ENCODE results near the gene RBM38.

The RBM38 gene

GRCh38 chr20:57441510-57442154 is 50.4 kb downstream of the RBM38 start:
- TF ChIP-seq FOXP2 (optimal IDR thresholded peaks at IDR 0.05; ENCODE audit: control extremely low read depth, extremely low read length, insufficient read depth) = no peak
- TF ChIP-seq POLR2AphosphoS5 (IDR thresholded peaks at IDR 0.05; ENCODE audit: borderline replicate concordance, low read depth, low read length) = no peak
- TF ChIP-seq EZH2 (IDR thresholded peaks at IDR 0.05) = no peak
- Histone ChIP-seq H3K36me3 (ENCODE audit: insufficient read depth, low read length) (no peaks in the 10 kb centered on the region), H3K9ac (ENCODE audit: insufficient read length) (no peak overlapping the region), H3K9me3 (ENCODE audit: low read depth, low read length) (no peaks in the 10 kb centered on the region), H3K4me3 (no peak overlapping the region), H3K27ac (no peak overlapping the region)
- no peak for DNase-seq (ENCODE audit: low read depth, low spot score)

GRCh38 chr20:57442158-57442887 is 51.1 kb downstream of the RBM38 start:
- no peak overlapping the region for H3K4me3 ChIP-seq
- no peak for DNase-seq (ENCODE audit: low read depth, low spot score)
- H3K9ac ChIP-seq (ENCODE audit: insufficient read length) = no peak overlapping the region
- H3K9me3 ChIP-seq (ENCODE audit: low read depth, low read length) = no peaks in the 10 kb centered on the region
- TF ChIP-seq POLR2AphosphoS5 (IDR thresholded peaks at IDR 0.05; ENCODE audit: borderline replicate concordance, low read depth, low read length) (no peak), FOXP2 (optimal IDR thresholded peaks at IDR 0.05; ENCODE audit: control extremely low read depth, extremely low read length, insufficient read depth) (no peak), EZH2 (IDR thresholded peaks at IDR 0.05) (no peak)
- no peak overlapping the region for H3K27ac ChIP-seq
- no peaks in the 10 kb centered on the region for H3K36me3 ChIP-seq (ENCODE audit: insufficient read depth, low read length)

GRCh38 chr20:57442888-57443239 is 51.7 kb downstream of the RBM38 start:
- Histone ChIP-seq H3K36me3 (ENCODE audit: insufficient read depth, low read length) (no peaks in the 10 kb centered on the region), H3K4me3 (no peak overlapping the region), H3K9ac (ENCODE audit: insufficient read length) (no peak overlapping the region), H3K9me3 (ENCODE audit: low read depth, low read length) (no peaks in the 10 kb centered on the region), H3K27ac (no peak overlapping the region)
- TF ChIP-seq FOXP2 (optimal IDR thresholded peaks at IDR 0.05; ENCODE audit: control extremely low read depth, extremely low read length, insufficient read depth) (no peak), POLR2AphosphoS5 (IDR thresholded peaks at IDR 0.05; ENCODE audit: borderline replicate concordance, low read depth, low read length) (no peak), EZH2 (IDR thresholded peaks at IDR 0.05) (no peak)
- DNase-seq (ENCODE audit: low read depth, low spot score) = no peak

- Histone ChIP-seq H3K36me3 (ENCODE audit: insufficient read depth, low read length) (no peaks in the 10 kb centered on the region), H3K9ac (ENCODE audit: insufficient read length) (no peak overlapping the region), H3K9me3 (ENCODE audit: low read depth, low read length) (no peaks in the 10 kb centered on the region), H3K27ac (no peak overlapping the region), H3K4me3 (no peak overlapping the region)
- TF ChIP-seq FOXP2 (optimal IDR thresholded peaks at IDR 0.05; ENCODE audit: control extremely low read depth, extremely low read length, insufficient read depth) (no peak), EZH2 (IDR thresholded peaks at IDR 0.05) (no peak), POLR2AphosphoS5 (IDR thresholded peaks at IDR 0.05; ENCODE audit: borderline replicate concordance, low read depth, low read length) (no peak)
- no peak for DNase-seq (ENCODE audit: low read depth, low spot score)
Observed at GRCh38 chr20:57443349-57444265, 52.4 kb downstream of the RBM38 start.

DNA sequence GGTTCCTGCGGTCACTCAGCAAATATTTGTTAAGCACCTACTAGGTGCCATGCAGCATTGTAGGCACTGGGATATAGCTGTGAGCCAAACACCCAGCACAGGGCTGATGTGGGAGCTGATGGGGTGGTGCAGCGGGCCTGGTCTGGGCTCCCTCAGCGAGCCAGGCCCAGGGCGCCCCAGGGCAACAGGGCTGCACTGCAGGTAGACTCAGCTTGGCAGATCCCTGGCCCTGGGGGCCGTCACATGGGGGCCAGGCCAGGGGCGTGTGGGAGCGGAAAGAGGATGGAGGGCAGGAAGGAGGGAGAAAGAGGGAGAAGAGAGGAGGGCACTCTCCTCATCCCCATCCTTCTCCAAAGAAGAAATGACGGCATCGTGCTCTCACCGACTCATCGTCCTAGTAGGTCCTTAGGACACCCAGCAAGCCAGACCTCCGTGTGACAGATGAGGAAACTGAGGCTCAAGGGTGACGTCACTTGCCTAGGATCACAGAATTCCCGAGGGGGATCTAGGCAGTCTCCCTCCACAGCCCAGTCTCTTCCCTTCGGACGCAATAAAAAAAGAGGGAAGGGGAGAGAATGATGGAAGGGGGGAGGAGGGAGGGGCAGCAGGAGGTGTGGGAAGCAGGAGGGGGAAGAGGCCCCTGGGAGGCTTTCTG is 53.3 kb downstream of the RBM38 start:
- H3K4me3 ChIP-seq = no peak overlapping the region
- no peaks in the 10 kb centered on the region for H3K9me3 ChIP-seq (ENCODE audit: low read depth, low read length)
- no peak for DNase-seq (ENCODE audit: low read depth, low spot score)
- no peak overlapping the region for H3K9ac ChIP-seq (ENCODE audit: insufficient read length)
- no peaks in the 10 kb centered on the region for H3K36me3 ChIP-seq (ENCODE audit: insufficient read depth, low read length)
- no peak for TF ChIP-seq FOXP2 (optimal IDR thresholded peaks at IDR 0.05; ENCODE audit: control extremely low read depth, extremely low read length, insufficient read depth)
- TF ChIP-seq EZH2 (IDR thresholded peaks at IDR 0.05) = no peak
- TF ChIP-seq POLR2AphosphoS5 (IDR thresholded peaks at IDR 0.05; ENCODE audit: borderline replicate concordance, low read depth, low read length) = no peak
- no peak overlapping the region for H3K27ac ChIP-seq

DNA sequence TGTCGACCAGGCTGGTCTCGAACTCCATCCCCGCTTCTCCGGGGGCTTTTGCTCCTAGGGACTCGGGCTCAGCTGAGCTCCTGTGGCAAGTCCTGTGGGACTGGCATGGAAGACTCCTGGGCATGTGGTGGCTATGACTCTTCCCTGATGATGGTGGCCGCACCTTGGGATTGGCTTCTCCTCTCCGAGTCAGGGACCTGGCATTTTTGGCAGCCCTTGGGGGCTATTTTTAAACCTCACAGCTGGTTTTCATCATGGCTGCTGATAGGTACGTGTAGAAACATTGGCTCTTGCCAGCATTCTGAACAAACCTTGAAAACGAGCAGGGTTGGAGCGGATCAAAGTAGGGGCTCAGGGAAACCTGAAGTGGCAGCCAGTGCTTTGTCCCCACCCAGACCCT is 54.1 kb downstream of the RBM38 start:
- no peaks in the 10 kb centered on the region for H3K9me3 ChIP-seq (ENCODE audit: low read depth, low read length)
- no peak for DNase-seq (ENCODE audit: low read depth, low spot score)
- no peak overlapping the region for H3K27ac ChIP-seq

DNA sequence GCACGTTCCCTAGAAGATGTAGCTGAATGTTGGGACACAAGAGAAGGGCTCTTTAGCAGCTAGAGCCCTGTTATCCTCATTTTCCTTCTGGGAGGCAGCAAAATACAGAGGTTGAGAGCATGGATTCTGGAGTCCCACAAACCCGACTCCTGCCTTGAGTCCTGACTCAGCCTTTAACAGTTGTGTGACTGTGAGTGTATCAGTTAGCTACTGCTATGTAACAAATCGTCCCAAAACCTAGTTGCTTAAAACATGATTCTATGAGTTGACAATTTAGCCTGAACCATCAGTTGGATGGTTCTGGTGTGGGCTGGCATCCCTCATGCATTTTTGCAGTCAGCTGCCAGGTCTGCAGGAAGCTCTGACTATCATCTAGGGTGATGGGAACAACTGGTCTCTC is 54.6 kb downstream of the RBM38 start:
- no peak for DNase-seq (ENCODE audit: low read depth, low spot score)
- Histone ChIP-seq H3K9ac (ENCODE audit: insufficient read length) (no peak overlapping the region), H3K36me3 (ENCODE audit: insufficient read depth, low read length) (no peaks in the 10 kb centered on the region), H3K4me3 (no peak overlapping the region), H3K27ac (no peak overlapping the region), H3K9me3 (ENCODE audit: low read depth, low read length) (no peaks in the 10 kb centered on the region)
- TF ChIP-seq POLR2AphosphoS5 (IDR thresholded peaks at IDR 0.05; ENCODE audit: borderline replicate concordance, low read depth, low read length) = no peak
- TF ChIP-seq FOXP2 (optimal IDR thresholded peaks at IDR 0.05; ENCODE audit: control extremely low read depth, extremely low read length, insufficient read depth) = no peak
- TF ChIP-seq EZH2 (IDR thresholded peaks at IDR 0.05) = no peak

More for the DNA sequence above, 54.1 kb downstream of the RBM38 start:
- H3K4me3 ChIP-seq = no peak overlapping the region
- no peak overlapping the region for H3K9ac ChIP-seq (ENCODE audit: insufficient read length)
- TF ChIP-seq POLR2AphosphoS5 (IDR thresholded peaks at IDR 0.05; ENCODE audit: borderline replicate concordance, low read depth, low read length) (no peak), EZH2 (IDR thresholded peaks at IDR 0.05) (no peak), FOXP2 (optimal IDR thresholded peaks at IDR 0.05; ENCODE audit: control extremely low read depth, extremely low read length, insufficient read depth) (no peak)
- no peaks in the 10 kb centered on the region for H3K36me3 ChIP-seq (ENCODE audit: insufficient read depth, low read length)

Data from SK-N-MC (cell line).